Subcutaneous abdominal adipose tissue (tissue), 5 donors: ENCODE results near the gene COLEC12.

Source experiments
- H3K27ac ChIP-seq: one replicate; pipeline ENCODE4 v1.7.0; 2013; ENCODE audit warnings: low read depth, mild to moderate bottlenecking, inconsistent platforms, low read length, moderate library complexity
- H3K27me3 ChIP-seq, 5 donors: one replicate each; pipeline ENCODE4 v1.7.0; 2013; ENCODE audit warnings: low read length in 5 of 5, inconsistent platforms in 1 of 5; ENCODE audit not compliant: control insufficient read depth in 5 of 5, insufficient read depth in 4 of 5
- H3K36me3 ChIP-seq, 5 donors: one replicate each; pipeline ENCODE4 v1.7.0; 2013; ENCODE audit warnings: low read length in 5 of 5; ENCODE audit not compliant: control insufficient read depth in 5 of 5, insufficient read depth in 5 of 5
- H3K4me1 ChIP-seq, 5 donors: one replicate each; pipeline ENCODE4 v1.7.0; 2013; ENCODE audit warnings: low read length in 5 of 5, mild to moderate bottlenecking in 3 of 5, moderate library complexity in 1 of 5; ENCODE audit not compliant: control insufficient read depth in 5 of 5, insufficient read depth in 5 of 5
- H3K4me3 ChIP-seq, 5 donors: one replicate each; pipeline ENCODE4 v1.7.0; 2013; ENCODE audit warnings: low read length in 5 of 5, low read depth in 1 of 5
- H3K9ac ChIP-seq, 5 donors: one replicate each; pipeline ENCODE4 v1.7.0; 2013; ENCODE audit warnings: low read length in 5 of 5, mild to moderate bottlenecking in 4 of 5, moderate library complexity in 3 of 5
- H3K9me3 ChIP-seq, 5 donors: one replicate each; pipeline ENCODE4 v1.7.0; 2013; ENCODE audit warnings: low read length in 5 of 5; ENCODE audit not compliant: control insufficient read depth in 5 of 5
- donor health status: healthy.
- donor health status: healthy.
- donor health status: healthy.
- donor health status: healthy.
- donor health status: healthy.

The COLEC12 gene

DNA sequence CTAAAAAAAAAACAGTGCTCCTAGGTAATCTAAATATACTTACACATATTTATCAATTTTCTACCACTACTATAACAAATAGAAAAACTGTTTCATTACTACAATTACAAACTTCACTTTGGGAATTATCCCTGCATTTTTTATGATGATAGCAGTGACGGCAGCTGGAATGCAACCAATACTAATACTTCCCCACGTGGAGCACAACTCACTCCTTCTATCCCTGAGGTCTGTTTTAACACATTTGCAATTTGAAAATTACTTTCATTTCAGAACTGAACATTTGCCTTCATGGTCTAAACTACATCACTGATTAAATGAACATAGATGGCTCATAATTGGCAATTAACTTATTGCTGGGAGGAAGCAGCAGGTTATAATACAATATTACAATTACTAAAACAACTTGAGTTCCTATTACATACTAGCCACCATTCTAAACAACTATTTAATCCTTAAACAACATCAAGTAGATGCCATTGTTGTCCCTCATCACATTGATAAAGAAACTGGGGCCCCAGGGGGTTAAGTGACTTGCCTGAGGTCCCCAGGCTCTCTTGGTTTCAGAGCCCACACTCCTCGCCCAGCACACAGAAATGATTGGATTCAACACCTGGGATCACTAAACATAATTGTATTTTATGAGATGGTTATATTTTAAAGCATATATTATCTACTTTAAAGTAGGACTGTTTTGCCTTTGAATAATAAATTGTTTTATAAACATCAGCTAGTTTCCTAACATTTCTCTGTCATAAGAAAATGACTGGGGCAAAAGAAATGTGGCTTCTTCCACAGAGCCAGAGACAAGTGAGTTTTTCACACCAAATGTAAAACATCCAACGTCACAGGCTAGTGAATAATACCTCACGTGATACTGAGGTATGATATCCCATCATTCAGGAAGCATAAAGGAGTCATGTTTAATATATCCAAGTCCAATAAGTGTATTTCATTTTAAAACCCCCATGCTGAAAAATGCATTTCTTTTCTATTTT, 6.2 kb downstream of the COLEC12 start:
- Histone ChIP-seq H3K4me3 (no peak overlapping the region), H3K9me3 (no peaks in the 10 kb centered on the region), H3K27me3 (peaks cover under 1 to 11% (median 8%) of the 10 kb centered on the region in 5 donors), H3K9ac (no peak overlapping the region), H3K27ac (no peak overlapping the region), H3K4me1 (peaks cover 0 to 20% (median 10%) of the 10 kb centered on the region in 5 donors), H3K36me3 (no peaks in the 10 kb centered on the region)

DNA sequence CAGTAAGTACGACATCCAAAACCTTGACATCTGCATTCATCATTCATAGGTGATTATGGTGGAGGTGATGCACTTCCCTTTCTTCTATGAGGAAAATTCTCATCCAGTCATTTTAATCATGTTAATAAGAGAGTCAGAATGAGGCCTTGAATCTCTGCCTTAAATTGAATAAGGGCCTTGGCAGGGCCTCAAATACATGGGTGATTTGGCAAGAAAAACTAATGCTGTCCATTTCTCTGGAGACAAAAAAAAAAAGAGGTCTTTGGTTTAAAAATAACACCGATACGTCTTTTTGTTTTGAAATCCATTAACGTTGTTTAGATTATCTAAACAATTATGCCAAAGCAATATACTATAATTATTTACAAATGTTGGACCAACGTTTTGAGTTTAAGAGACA, 8.1 kb downstream of the COLEC12 start:
- H3K27ac ChIP-seq, result no peak overlapping the region
- peaks cover 0 to 16% (median 6%) of the 10 kb centered on the region in 5 donors for H3K4me1 ChIP-seq
- H3K9ac ChIP-seq, result no peak overlapping the region

DNA sequence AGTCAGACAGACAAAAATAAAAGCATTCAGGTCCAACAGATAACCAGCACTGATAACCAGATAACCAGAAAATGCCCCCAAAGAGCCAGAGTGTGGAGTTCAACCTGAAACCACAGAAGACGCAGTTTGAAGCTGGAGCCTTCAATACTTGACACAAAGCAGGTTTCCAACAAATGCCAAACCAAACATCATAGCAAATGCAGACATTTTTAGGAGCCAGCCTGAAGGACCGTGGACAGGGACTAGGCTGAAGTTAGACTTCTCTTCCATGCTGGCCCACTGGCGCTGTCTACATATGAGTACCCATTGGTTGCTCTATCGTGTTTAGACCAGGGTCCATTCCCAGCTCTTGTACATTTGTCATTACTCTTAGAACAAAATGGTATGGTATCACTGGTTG, 9.9 kb downstream of the COLEC12 start:
- H3K4me3 ChIP-seq, result no peak overlapping the region
- no peak overlapping the region for H3K27ac ChIP-seq
- H3K36me3 ChIP-seq, result no peaks in the 10 kb centered on the region
- no peak overlapping the region for H3K9ac ChIP-seq
- H3K9me3 ChIP-seq, result peaks cover 0 to 4% (median 0%) of the 10 kb centered on the region in 5 donors
- peaks cover 0 to 11% (median 8%) of the 10 kb centered on the region in 5 donors for H3K4me1 ChIP-seq
- H3K27me3 ChIP-seq, result no peaks in the 10 kb centered on the region

More for the DNA sequence above, 8.1 kb downstream of the COLEC12 start:
- Histone ChIP-seq H3K36me3 (no peaks in the 10 kb centered on the region), H3K27me3 (no peaks in the 10 kb centered on the region), H3K4me3 (no peak overlapping the region), H3K9me3 (no peaks in the 10 kb centered on the region)

DNA sequence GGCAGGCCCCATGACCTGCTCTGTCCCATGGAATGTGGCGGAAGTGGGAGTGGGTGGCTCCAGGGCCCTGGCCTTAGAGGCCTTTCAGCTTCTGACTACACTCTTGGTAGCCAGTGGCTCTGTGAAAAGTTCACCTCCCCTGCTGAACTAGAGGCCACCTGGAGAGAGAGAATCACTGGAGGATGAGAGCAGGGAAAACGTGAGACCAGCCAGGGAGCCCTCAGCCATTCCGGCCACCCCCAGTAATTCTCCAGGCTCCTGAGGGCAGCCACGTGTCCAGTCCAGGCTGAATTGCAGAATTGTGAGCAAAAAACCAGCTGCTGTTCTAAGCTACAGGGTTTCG, 10.5 kb downstream of the COLEC12 start:
- no peak overlapping the region for H3K4me3 ChIP-seq
- H3K36me3 ChIP-seq, result no peaks in the 10 kb centered on the region
- H3K27ac ChIP-seq, result no peak overlapping the region
- H3K27me3 ChIP-seq, result no peaks in the 10 kb centered on the region
- no peak overlapping the region for H3K9ac ChIP-seq
- peaks cover 0 to 12% (median 8%) of the 10 kb centered on the region in 5 donors for H3K4me1 ChIP-seq
- H3K9me3 ChIP-seq, result peaks cover 0 to 4% (median 0%) of the 10 kb centered on the region in 5 donors

DNA sequence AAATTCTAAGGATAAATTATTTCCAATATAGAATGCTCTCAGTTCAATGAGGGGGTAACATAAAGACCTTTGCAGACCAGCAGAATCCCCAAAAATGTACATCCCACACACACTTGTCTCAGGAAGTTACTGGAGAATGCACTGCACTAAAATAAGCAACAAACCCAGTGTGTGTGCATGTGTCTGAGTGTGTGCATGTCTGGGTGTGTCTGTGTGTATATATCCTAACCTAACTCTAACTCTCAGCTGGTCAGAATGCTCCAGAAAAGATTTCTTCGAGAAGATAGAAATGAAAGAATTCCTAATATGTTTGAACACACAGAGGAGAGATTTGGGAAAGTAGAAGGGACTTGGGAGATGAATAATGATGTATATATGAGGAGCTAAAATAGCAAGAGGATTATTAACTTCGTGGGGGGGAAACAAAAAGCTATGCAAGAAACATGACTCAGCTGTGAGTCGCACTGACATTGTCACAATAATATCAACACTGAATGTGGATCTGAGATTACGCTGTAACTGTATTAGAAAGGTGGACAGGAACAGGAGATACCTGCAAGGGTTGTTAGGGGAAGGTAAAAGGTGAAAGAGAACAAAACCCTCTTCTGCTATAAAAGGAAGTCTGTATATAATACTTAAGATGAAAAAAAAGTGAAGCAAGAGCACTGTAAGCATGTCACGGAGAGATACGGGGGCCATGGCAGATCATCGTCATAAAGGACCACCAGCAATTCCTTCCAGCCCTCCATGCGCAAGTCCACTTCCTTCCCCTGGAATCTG, 11.1 kb downstream of the COLEC12 start:
- no peaks in the 10 kb centered on the region for H3K36me3 ChIP-seq
- H3K9ac ChIP-seq, result no peak overlapping the region
- no peaks in the 10 kb centered on the region for H3K27me3 ChIP-seq
- H3K4me3 ChIP-seq, result no peak overlapping the region
- H3K4me1 ChIP-seq, result peaks cover 0 to 14% (median 8%) of the 10 kb centered on the region in 5 donors
- H3K27ac ChIP-seq, result no peak overlapping the region
- H3K9me3 ChIP-seq, result peaks cover 0 to 4% (median 0%) of the 10 kb centered on the region in 5 donors

DNA sequence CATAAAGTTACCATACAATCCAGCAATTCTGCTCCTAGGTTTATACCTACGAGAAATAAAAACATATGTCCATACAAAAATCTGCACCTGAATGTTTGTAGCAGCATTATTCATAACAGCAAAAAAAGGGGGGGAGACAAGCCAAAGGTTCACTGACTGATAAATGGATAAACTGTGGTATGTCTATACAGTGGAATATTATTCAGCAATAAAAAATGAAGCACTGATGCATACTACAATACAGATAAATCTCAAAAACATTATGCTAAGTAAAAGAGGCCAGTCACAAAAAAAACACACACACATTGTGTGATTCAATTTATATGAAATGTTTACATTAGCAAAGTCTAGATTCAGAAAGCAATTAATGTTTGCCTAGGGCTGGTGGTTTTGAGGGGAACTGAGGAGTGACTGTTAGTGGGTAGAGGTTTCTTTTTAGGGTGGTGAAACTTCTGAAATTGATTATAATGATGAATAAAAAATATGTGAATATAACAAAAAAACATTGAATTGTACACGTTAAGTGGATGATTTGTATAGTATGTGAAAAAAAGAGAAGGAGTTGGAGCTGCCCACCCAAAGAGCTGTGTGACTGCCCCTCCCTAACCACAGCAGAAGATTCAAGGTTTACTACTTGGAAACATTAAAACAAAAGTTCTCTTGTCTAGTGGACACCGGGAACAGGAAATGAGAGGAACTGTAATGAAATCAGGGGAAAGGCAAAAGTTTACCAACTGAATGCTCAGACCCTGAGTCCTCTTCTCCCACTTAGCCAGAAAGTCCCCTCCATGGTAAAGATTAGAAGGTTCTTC, 13.4 kb downstream of the COLEC12 start:
- no peak overlapping the region for H3K4me3 ChIP-seq
- H3K4me1 ChIP-seq, result peaks cover 0 to 8% (median 5%) of the 10 kb centered on the region in 5 donors
- no peak overlapping the region for H3K27ac ChIP-seq
- no peaks in the 10 kb centered on the region for H3K36me3 ChIP-seq
- H3K9me3 ChIP-seq, result peaks cover 0 to 4% (median 0%) of the 10 kb centered on the region in 5 donors
- no peaks in the 10 kb centered on the region for H3K27me3 ChIP-seq
- no peak overlapping the region for H3K9ac ChIP-seq

DNA sequence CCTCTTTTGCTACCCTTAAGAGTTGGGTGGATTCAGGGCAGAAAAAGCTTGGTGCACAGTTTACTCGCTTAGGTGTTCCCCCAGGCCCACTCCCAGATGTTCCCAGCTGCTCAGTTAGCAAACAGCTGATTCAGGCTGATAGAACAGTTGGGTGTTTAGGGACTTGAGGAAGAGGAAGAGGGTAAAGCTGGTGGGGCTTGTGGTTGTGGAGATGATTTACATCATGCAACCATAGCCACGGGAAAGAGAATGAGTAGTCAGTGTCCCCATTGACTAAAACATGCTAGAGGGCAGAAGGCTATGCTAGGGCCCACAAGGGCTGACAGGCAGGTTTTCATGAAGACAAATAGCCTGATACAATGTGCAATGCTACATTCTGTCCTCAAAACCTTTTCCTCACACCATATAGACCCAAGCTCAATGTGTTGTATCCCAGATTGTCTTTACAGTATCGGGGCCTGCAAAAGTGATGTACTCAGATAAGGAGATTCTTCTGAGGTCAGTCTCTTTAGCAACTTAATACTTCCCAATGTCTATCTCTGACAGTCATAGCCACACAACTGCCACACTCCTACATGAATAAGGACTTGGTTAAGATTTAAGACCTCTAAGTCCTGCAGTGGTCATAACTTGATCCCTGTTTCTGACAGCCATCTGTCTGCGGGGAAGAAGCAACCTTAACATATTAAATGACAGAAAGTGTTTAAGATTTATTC, 15.6 kb downstream of the COLEC12 start:
- Histone ChIP-seq H3K27ac (no peak overlapping the region), H3K9me3 (peaks cover 0 to 4% (median 0%) of the 10 kb centered on the region in 5 donors), H3K36me3 (peaks cover 0 to 6% (median 0%) of the 10 kb centered on the region in 5 donors), H3K9ac (no peak overlapping the region), H3K4me1 (peaks cover 0 to 4% (median 3%) of the 10 kb centered on the region in 5 donors), H3K4me3 (no peak overlapping the region), H3K27me3 (no peaks in the 10 kb centered on the region)

DNA sequence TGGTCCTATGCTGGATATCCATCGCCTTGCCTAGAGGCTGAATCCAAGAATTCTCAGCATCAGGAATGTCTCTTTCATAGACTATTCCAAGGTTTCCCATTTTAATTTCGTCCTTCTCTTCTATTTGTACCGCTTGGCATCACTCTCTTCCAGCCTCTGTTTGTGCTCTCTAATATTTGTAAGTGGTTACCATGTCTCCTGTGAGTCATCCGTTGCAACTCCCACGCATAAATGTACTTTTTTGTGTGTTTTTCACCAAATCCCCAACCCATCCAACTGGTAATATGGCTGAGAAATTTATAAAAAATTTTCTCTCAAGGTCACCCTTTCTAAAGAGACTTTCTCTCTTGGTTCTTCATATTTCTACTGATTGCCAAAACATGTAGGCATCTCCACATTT, 21.8 kb downstream of the COLEC12 start:
- peaks cover 6 to 29% (median 16%) of the 10 kb centered on the region in 5 donors for H3K4me1 ChIP-seq
- no peak overlapping the region for H3K4me3 ChIP-seq
- peaks cover 0 to 3% (median 0%) of the 10 kb centered on the region in 5 donors for H3K27me3 ChIP-seq
- H3K9ac ChIP-seq, result no peak overlapping the region
- no peaks in the 10 kb centered on the region for H3K9me3 ChIP-seq
- peaks cover 0 to 10% (median 0%) of the 10 kb centered on the region in 5 donors for H3K36me3 ChIP-seq
- no peak overlapping the region for H3K27ac ChIP-seq

DNA sequence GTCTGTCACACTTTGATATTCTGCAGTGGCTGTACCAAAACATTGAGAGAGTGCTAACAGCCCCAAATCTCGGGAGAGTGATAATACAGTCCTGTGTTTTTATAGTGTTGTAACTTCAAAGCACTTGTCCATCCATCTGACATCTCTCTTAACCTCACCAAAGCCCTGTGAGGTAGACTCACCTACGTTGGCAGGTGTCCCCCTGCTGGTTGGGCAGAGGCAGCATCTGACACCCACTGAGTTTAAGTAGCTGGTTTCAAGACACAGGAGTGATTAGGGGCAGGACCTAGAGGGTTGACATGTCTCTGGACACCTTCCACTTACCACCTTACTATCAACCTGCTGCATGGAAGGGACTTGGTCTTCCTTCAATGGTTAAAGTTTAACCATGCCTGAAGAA, 22.9 kb downstream of the COLEC12 start:
- Histone ChIP-seq H3K4me1 (peaks cover 6 to 29% (median 18%) of the 10 kb centered on the region in 5 donors), H3K27me3 (peaks cover 0 to 3% (median 0%) of the 10 kb centered on the region in 5 donors), H3K4me3 (no peak overlapping the region), H3K36me3 (peaks cover 0 to 10% (median 0%) of the 10 kb centered on the region in 5 donors), H3K9ac (no peak overlapping the region), H3K9me3 (no peaks in the 10 kb centered on the region), H3K27ac (no peak overlapping the region)
